Duodenal mucosa (tissue), 2 donors: ENCODE results near the gene GSTM1.
"Not testable (repeated sequence)": the region's sequence is repeated elsewhere in the genome, so short reads cannot be mapped to it uniquely, and the experiment has no call there.

Source experiments
- H3K27ac ChIP-seq: one replicate; pipeline ENCODE4 v1.7.0; 2013; ENCODE audit warnings: low read depth, low read length
- H3K27me3 ChIP-seq, 2 donors: one replicate each; pipeline ENCODE4 v1.7.0; 2013; ENCODE audit warnings: low read length in 2 of 2, control low read depth in 1 of 2; ENCODE audit not compliant: insufficient read depth in 2 of 2, control insufficient read depth in 1 of 2
- H3K36me3 ChIP-seq, 2 donors: one replicate each; pipeline ENCODE4 v1.7.0; 2013; ENCODE audit warnings: low read length in 2 of 2, control low read depth in 1 of 2; ENCODE audit not compliant: insufficient read depth in 2 of 2, control insufficient read depth in 1 of 2
- H3K4me1 ChIP-seq, 2 donors: one replicate each; pipeline ENCODE4 v1.7.0; 2013; ENCODE audit warnings: low read length in 2 of 2, control low read depth in 1 of 2; ENCODE audit not compliant: insufficient read depth in 2 of 2, control insufficient read depth in 1 of 2
- H3K4me3 ChIP-seq, 2 donors: one replicate each; pipeline ENCODE4 v1.7.0; 2013; ENCODE audit warnings: low read length in 2 of 2, low read depth in 1 of 2
- H3K9ac ChIP-seq, 2 donors: one replicate each; pipeline ENCODE4 v1.7.0; 2013; ENCODE audit warnings: low read length in 2 of 2, low read depth in 1 of 2
- H3K9me3 ChIP-seq, 2 donors: one replicate each; pipeline ENCODE4 v1.7.0; 2013; ENCODE audit warnings: low read length in 2 of 2, control low read depth in 1 of 2; ENCODE audit not compliant: control insufficient read depth in 1 of 2

Gene GSTM1

DNA sequence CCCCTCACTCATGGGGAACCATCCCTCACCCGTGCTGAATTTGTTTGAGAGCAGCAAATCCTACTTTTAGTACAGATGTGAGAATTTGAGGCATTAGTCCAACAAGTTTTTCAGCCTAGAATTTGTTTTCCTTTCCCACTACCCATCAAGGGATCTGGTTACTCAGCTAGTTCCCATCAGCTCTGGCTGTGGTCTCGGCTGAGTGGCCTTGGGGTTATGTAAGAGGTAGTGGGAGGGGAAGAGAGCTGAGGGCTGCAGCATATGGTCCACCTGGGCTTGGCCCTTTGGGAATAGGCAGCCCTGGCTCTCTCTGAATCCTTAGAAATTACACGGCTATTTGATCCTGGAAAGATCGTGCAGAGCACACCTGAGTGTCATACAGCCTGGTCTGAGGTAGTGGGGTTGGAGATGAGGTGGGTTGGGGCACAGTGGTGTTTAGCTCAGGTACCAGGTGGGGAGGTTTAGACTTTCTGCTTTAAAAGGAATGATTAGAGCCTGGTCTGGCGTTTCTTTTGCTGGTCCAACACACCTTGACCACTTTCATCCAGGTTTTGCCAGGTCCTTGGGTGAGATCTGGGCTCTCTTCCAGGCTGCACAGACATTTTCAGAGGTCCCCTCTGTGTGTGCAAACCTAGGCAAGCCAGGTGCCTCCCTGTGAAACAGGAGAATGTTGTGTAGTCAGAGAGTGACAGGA lies 27.5 kb upstream of the GSTM1 start:
- Histone ChIP-seq H3K4me3 (no peak overlapping the region), H3K9me3 (no peaks in the 10 kb centered on the region), H3K4me1 (peaks cover 23 to 27% of the 10 kb centered on the region in 2 donors), H3K36me3 (peaks cover 5 to 30% of the 10 kb centered on the region in 2 donors), H3K27me3 (no peaks in the 10 kb centered on the region), H3K9ac (no peak overlapping the region), H3K27ac (no peak overlapping the region)

DNA sequence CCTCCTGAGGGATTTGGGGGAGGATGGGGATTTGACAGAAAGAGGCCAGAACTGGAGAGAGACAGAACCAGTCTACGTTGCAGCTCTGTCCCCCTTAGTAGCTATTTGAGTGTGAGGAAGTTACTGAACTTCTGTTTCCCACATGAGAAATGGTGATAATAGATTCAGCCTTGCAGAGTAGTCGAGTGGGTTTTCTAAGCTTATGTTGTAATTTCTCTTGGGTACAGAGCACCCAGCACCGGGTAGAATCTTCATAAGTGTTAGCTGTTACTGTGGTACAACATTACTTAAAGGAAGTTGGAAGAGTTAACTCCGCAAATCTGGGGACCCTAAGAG lies 27.0 kb upstream of the GSTM1 start:
- not testable (repeated sequence) for H3K9me3 ChIP-seq, H3K27ac ChIP-seq, H3K27me3 ChIP-seq, H3K9ac ChIP-seq, H3K4me3 ChIP-seq
- peaks cover 5 to 30% of the 10 kb centered on the region in 2 donors for H3K36me3 ChIP-seq
- peaks cover 18 to 22% of the 10 kb centered on the region in 2 donors for H3K4me1 ChIP-seq

DNA sequence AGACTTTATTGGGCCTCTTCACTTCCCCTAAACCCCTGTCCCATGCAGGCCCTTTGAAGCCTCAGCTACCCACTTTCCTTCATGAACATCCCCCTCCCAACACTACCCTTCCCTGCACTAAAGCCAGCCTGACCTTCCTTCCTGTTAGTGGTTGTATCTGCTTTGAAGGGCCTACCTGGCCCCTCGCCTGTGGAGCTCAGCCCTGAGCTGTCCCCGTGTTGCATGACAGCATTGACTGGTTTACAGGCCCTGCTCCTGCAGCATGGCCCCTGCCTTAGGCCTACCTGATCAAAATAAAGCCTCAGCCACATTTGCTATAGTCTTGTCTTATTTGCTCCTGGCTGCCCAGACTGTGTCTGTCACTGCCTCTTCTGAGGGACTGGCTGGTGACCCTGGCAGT lies 26.2 kb upstream of the GSTM1 start:
- Histone ChIP-seq H3K4me1 (peaks cover 17 to 22% of the 10 kb centered on the region in 2 donors), H3K27me3 (no peaks in the 10 kb centered on the region), H3K4me3 (no peak overlapping the region), H3K27ac (no peak overlapping the region), H3K9ac (no peak overlapping the region), H3K9me3 (no peaks in the 10 kb centered on the region), H3K36me3 (peaks cover 5 to 30% of the 10 kb centered on the region in 2 donors)

DNA sequence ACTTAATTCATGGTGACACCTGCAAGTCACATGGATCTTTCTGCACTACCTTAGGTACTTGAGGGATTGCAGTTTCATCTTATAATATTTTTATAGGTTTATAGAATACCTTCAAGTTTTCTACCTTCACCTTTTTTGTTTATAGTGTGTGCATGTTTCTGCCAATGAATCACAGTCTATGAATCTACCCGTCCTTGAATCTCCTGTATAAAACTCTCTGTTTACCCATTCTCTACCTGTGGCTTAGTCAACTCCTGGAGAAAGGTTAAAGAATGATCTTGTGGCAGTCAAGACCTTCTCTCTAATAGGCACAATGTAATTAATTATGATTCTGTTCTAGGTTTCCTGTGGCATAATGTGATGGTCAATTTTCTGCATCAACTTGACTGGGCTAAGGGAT lies 22.9 kb upstream of the GSTM1 start:
- Histone ChIP-seq H3K27ac (no peak overlapping the region), H3K4me3 (no peak overlapping the region), H3K9me3 (no peaks in the 10 kb centered on the region), H3K9ac (no peak overlapping the region), H3K36me3 (peaks cover 5 to 25% of the 10 kb centered on the region in 2 donors), H3K4me1 (peaks cover 3 to 7% of the 10 kb centered on the region in 2 donors), H3K27me3 (no peaks in the 10 kb centered on the region)

DNA sequence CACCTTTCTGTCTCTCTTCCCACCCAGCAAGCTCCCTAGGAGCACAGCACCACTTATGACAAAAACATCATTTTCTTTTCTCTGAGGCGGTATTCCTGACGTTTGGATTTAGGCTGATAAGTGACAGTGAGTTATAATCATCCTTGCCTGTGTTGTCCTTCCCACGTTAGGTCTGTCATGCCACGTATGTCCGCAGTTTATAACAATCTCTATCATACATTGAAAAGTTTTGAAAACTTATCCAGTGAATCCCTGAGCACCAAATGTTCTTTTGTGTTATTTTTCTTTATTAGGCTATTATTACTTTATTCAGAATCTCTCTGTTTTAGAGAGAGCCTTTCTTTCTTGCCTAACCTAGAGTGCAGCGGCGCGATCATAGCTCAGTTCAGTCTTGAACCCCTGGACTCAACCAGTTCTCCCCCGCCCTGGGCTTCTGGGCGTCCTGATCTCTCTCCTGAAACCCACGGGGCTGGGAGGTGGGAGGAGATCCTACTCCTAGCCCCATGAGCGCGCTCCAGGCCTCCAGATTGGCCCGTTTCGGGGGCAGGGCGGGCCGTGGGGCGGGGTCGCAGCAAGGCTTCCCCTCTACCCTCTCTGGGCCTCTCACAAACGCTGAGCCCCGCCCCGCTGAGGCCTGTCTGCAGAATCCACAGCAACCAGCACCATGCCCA lies 20.0 kb upstream of the GSTM1 start, which contains the start of gene GSTM2:
GSTM2 (plus strand) TSS at position 606 of the 671 bp plus-strand sequence; CDS start at position 665, 59 bp downstream.
- peak within 1 kb of the TSS; percentile 62 to 66 for H3K4me3 ChIP-seq
- H3K9ac ChIP-seq, result peak within 1 kb of the TSS; percentile 38 to 48
- H3K4me1 ChIP-seq, result peaks cover 3 to 11% of the 10 kb centered on the region in 2 donors
- H3K27ac ChIP-seq, result no peak within 1 kb of the TSS
- H3K27me3 ChIP-seq, result no peaks in the 10 kb centered on the region
- H3K36me3 ChIP-seq, result no peaks in the 10 kb centered on the region
- no peaks in the 10 kb centered on the region for H3K9me3 ChIP-seq

DNA sequence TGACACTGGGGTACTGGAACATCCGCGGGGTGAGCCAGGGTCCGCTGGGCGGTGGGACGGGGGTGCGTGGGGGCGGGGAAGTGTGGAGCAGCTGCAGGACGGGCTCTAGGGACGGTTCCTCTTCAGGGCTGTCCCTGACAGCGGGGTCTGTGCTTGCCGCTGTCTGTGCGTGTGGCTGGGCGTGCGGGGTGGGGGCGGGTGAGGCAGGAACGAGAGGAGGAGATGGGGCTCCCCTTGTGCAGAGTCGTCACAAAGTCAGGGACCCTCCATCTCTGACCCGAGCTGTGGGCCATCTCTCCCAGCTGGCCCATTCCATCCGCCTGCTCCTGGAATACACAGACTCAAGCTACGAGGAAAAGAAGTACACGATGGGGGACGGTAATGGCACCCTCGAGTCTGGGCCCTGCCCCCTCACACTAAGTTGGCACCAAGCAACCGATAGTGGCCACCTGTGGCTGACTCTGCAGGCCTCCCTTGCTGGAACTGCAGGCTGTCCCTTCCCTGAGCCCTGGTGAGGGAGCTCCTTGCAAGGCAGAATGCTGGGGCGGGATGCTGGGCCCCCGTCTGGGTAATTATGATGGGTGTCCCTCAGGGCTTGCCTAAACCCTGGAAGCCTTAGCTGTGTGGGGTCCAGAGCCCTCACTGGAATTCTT lies 19.4 kb upstream of the GSTM1 start:
- H3K9me3 ChIP-seq, result no peaks in the 10 kb centered on the region
- H3K36me3 ChIP-seq, result no peaks in the 10 kb centered on the region
- no peak overlapping the region for H3K27ac ChIP-seq
- H3K4me1 ChIP-seq, result peaks cover 4 to 12% of the 10 kb centered on the region in 2 donors
- peak overlapping the region; percentile 62 to 66 for H3K4me3 ChIP-seq
- H3K27me3 ChIP-seq, result no peaks in the 10 kb centered on the region
- peak overlapping the region in 1 of 2 donors; percentile 38 for H3K9ac ChIP-seq

DNA sequence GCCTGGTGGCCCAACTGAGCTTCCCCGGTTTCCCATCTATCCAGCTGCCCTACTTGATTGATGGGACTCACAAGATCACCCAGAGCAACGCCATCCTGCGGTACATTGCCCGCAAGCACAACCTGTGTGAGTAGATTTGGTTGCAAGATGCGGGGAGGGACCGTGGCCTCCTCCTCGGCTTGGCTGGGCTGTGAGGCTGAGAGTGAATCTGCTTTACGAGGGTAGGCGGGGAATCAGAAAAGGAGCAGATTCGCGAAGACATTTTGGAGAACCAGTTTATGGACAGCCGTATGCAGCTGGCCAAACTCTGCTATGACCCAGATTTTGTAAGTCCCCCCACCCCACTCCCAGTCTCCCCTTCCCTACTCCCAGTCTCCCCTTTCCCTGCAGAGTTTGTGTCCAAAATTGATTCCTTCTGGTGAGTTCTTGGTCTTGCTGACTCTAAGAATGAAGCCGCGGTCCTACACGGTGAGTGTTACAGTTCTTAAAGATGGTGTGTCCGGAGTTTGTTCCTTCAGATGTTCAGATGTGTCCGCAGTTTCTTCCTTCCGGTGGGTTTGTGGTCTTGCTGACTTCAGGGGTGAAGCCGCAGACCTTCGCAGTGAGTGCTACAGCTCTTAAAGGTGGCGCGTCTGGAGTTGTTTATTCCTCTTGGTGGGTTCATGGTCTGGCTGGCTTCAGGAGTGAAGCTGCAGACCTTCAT lies 18.2 kb upstream of the GSTM1 start:
- no peak overlapping the region for H3K9ac ChIP-seq
- no peak overlapping the region for H3K4me3 ChIP-seq
- no peaks in the 10 kb centered on the region for H3K27me3 ChIP-seq
- H3K27ac ChIP-seq, result no peak overlapping the region
- H3K9me3 ChIP-seq, result no peaks in the 10 kb centered on the region
- no peaks in the 10 kb centered on the region for H3K36me3 ChIP-seq
- H3K4me1 ChIP-seq, result peaks cover 7 to 15% of the 10 kb centered on the region in 2 donors

DNA sequence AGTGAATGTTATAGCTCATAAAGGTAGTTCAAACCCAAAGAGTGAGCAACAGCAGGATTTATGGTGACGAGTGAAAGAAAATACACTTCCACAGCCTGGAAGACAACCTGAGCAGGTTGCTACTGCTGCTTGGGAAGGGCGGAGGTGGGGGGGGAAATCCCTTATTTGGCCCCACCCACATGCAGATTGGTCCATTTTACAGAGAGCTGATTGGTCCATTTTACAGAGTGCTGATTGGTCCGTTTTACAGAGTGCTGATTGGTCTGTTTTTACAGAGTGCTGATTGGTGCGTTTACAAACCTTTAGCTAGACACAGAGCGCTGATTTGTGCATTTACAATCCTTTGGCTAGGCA lies 17.7 kb upstream of the GSTM1 start:
- not testable (repeated sequence) for H3K4me3 ChIP-seq, H3K9ac ChIP-seq, H3K36me3 ChIP-seq, H3K27me3 ChIP-seq, H3K27ac ChIP-seq, H3K9me3 ChIP-seq
- H3K4me1 ChIP-seq, result peaks cover 7 to 15% of the 10 kb centered on the region in 2 donors

DNA sequence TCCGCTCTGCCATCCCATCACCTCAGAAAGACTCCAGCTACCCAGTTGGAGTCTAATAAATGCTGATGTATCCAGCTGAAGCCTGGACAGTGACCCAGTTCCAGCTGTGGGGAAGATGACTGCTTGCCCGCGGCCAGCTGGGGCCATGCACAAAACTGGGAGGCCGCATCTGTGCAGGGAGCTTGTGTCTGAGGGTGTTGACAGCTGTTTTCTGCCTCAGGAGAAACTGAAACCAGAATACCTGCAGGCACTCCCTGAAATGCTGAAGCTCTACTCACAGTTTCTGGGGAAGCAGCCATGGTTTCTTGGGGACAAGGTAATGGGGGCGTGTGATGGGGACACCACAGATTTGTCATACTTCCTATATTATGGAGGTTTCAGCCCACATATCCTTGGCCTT lies 16.6 kb upstream of the GSTM1 start:
- H3K4me3 ChIP-seq, result no peak overlapping the region
- peaks cover 7 to 15% of the 10 kb centered on the region in 2 donors for H3K4me1 ChIP-seq
- no peak overlapping the region for H3K9ac ChIP-seq
- no peak overlapping the region for H3K27ac ChIP-seq
- H3K9me3 ChIP-seq, result no peaks in the 10 kb centered on the region
- H3K27me3 ChIP-seq, result no peaks in the 10 kb centered on the region
- H3K36me3 ChIP-seq, result no peaks in the 10 kb centered on the region

DNA sequence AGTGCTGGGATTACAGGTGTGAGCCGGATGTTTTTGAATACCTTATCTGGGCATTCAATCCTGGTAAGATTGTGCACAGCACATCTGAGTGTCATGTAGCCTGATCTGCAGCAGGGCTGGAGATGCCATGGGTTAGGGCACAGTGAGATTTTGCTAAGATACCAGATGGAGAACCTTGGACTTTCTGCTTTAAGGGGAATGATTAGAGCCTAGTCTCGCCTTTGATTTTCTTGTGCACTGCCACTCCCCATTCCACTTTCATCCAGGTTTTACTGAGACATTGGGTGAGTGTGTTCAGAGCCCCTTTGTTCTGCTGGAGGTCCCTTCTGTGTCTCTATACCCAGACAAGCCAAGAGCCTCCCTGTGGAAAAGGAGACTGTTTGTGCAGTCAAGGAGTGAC lies 13.8 kb upstream of the GSTM1 start:
- not testable (repeated sequence) for H3K9ac ChIP-seq, H3K9me3 ChIP-seq, H3K27ac ChIP-seq, H3K36me3 ChIP-seq, H3K27me3 ChIP-seq, H3K4me1 ChIP-seq, H3K4me3 ChIP-seq
